SW480 (cell line): ENCODE measurements around the gene CFAP107.
"Not testable (repeated sequence)": the region's sequence is repeated elsewhere in the genome, so short reads cannot be mapped to it uniquely, and the experiment has no call there.

Experiments used
- DNase-seq: peaks from one replicate; pipeline ENCODE4 v3.0.0-alpha.2; 2016; ENCODE audit warnings: low spot score

CFAP107 gene, protein sequence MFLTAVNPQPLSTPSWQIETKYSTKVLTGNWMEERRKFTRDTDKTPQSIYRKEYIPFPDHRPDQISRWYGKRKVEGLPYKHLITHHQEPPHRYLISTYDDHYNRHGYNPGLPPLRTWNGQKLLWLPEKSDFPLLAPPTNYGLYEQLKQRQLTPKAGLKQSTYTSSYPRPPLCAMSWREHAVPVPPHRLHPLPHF

GRCh38 chr1:12745992-12746323, at the start of gene CFAP107:
Gene CFAP107 (plus strand): TSS chr1:12746200. CDS start chr1:12746431, 231 bp downstream.
- DNase-seq: peak; percentile 43

DNA sequence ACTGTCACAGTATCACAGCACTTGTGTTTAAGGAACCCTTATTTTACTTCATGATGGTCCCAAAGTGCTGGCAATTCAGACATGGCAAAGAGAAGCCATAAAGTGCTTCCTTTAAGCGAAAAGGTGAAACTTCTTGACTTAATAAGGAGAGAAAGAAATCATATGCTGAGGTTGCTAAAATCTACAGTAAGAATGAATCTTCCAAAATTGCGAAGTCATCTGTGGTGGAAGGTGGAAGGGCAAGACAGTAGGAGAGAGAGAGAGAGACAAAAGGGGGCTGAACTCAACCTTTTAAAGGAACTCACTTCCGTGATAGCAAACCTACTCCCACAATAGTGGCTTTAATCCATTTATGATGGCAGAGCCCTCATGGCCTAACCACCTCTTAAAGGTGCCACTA, 49.3 kb upstream of the CFAP107 start:
- DNase-seq: no peak

DNA sequence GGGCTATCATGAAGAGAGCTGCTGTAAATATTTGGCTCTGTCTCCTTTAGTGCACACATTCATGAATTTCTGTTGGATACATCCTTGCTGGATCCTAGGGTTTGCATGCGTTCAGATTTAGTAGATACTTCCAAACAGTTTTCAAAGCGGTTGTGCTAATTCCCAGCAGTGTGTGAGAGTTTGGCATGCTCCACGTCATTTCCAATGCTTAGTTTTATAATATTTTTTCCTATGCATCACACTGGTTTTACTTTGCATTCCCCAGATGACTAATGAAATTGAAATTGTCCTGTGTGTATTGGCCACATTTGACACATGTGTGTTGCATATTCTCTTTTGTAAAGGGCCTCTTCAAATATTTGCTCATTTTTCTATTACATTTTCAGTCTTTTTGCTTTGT, 48.6 kb upstream of the CFAP107 start:
- no peak for DNase-seq

GRCh38 chr1:12703821-12704451, 42.1 kb upstream of the CFAP107 start:
- DNase-seq: no peak

DNA sequence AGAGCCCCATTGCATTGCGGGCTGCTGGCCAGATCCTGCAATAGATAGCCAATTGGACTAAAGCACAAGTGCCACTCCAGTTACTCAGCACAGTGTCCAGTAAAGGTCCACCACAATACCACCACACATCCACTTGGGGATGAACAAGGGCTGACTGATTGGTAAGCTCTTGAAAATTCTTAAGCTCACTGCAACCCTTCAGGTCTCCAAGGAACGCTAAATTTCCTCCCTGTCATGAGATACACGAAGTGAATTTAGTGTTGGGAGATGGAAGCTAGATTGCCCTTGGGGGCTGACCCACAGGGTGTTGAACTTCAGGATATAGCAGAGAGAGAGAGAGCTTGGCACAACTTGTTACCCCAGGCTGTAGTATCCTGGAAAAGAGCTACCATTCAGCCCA, 39.9 kb upstream of the CFAP107 start:
- DNase-seq: no peak

- DNase-seq: no peak
Measured at GRCh38 chr1:12708396-12709090, 37.5 kb upstream of the CFAP107 start.

DNA sequence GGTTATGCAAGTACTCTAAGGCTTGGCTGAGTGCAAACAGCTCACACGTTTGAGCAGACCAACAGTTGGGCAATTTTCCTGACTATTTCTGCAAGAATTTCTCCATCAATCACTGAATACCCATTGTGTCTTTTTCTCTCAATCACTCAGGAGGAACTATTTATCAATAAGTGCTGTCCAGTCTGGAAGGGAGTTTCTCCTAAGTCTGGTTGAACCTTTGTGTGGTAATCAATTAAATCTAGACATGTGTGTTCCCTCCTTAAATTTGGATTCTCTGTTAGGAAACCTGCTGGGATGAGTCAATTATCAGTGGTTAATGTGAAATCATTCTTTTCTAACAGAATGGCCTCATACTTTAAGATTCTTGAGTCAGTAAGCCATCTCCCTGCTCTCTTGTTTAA, 36.9 kb upstream of the CFAP107 start:
- no peak for DNase-seq

DNA sequence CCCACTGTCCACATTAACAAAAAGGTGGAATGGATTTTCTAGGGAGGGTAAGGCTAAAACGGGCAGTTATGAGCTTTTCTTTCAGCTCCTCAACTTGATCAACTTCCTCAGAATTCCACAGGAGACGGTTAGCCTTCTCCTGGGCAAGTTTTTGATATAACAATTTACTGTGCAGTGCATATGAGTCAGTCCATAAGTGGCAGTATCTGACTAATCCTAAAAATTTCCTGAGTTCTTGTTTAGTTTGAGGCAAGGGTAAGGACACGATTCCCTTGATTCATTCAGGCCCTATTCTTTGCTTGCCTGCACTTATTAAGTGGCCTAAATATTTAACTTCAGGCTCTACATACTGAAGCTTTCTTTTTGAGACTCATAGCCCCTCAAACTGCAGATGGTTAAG, 36.3 kb upstream of the CFAP107 start:
- no peak for DNase-seq

DNA sequence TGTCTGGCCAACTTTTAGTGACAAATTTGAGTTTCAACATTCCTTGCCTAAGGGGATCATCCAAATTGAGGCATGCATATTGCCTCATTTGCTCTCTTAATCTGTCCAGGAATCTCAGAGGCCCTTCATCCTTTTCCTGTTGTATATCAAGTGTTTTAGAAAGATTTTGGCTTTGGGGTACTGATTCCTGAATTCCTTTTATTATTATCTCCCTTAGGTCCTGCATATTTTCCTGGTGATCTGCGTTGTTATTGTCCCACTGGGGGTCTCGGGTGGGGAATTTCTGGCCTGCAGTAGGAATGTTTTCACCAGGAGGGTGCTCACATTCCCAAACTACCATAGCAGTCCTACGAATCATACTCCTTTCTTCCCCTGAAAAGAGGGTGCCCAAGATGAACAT, 34.5 kb upstream of the CFAP107 start:
- DNase-seq: no peak

- DNase-seq: no peak
Measured at GRCh38 chr1:12712076-12712475, 33.9 kb upstream of the CFAP107 start.

GRCh38 chr1:12712929-12713328, 33.1 kb upstream of the CFAP107 start:
- no peak for DNase-seq

- DNase-seq: not testable (repeated sequence)
Measured at GRCh38 chr1:12713651-12714050, 32.3 kb upstream of the CFAP107 start.

DNA sequence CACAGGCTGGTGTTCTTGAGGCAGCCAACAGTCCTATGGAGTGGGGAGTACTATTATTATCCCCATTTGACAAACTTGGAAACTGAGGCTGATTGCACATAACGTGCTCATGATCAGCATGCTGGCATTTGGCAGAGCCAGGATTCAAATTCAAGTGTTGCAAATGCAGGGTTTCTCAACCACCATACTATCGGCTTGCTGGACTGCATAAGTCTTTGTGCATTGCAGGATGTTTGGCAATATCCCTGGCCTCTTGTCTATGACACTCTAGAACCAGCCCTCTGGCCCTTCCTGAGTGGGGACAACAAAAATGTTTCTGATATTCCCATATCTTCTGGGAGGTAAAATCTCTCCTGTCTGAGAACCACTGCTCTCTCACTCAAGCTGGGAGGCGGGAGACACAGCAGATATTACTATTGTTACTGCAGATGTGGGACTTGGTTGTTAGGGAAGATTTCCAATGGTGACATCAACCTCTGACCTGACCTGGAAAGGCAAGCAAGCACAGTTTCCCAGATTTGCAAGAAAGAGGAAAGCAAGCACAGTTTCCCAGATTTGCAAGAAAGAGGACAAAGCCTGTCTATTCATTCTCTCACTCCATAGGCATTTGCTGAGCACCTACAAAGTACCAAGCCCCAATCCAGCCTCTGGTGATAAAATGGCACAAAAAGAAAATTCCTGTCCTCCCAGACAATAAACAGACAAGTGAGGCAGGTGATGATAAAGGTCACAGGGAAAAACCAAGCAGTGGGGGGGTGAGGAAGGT, 31.1 kb upstream of the CFAP107 start:
- DNase-seq: no peak

DNA sequence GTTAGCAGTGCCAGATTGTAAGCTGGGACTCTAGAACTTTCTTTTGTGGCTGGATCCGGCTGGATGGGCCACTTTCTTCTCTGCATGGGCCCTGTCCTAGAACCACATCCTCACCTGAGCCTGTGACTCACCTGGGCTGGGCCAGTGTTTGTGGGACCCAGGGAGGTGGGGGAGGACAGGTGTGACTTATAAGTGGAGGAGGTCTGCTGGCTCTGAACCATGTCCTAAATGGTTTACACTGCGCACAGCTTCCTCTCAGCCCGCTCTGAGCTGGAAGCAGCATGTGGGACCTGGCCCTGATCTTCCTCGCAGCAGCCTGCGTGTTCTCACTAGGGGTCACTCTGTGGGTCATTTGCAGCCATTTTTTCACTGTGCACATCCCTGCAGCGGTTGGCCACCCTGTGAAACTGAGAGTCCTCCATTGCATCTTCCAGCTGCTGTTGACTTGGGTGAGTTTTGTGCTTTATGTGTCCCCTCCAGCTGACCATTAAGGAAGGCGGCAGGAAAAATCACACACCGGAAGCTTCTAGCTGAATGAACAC, 30.0 kb upstream of the CFAP107 start, which contains the start of gene AADACL3:
AADACL3 (plus strand) TSS at position 215 of the 542 bp plus-strand sequence; CDS start at position 282, 67 bp downstream.
- no peak for DNase-seq

DNA sequence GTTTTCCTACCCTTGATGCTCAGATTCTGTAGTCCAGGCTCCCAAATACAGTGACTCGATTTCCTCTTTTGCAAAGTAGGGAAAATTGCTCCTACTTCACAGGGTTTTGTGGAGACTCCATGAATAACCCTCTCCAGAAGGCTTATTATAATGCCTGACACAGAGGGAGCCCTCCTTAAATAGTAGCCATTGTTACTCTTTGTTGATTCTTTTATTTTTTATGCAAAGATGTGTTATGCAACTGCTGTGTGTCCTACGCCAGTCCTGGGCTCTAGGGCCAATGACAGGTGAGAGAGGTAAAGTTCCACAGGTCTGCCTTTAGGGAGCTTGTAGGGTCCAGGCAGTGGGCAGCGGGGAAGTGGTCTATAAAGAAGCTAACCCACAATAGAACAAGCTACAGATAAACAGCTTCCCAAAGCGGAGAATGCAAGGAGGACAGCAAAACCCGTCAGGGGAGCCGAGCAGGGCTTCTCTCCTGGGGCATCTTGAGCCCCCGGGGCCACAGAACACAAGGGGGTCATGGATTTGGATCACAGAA, 28.6 kb upstream of the CFAP107 start:
- no peak for DNase-seq

DNA sequence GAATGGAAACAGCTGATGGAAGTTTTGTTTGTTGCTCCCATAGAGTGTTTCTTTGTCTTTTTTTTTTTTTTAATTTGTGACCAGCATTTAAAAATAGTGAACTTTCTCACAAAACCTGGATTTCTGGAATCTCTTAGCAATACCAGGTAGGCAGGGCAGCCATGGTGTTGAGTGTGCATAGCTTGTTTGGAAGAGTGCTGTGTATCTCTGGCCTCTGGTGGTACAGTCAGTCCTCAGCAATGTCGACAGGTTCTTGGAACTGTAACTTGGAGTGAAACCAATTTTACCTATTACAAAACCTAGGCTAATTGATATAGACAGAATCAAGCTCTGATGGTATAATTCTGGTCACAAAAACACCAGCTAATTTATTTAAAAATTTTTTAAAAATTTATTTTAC, 23.4 kb upstream of the CFAP107 start:
- DNase-seq: no peak

GRCh38 chr1:12728391-12728790, 17.6 kb upstream of the CFAP107 start:
- no peak for DNase-seq

DNA sequence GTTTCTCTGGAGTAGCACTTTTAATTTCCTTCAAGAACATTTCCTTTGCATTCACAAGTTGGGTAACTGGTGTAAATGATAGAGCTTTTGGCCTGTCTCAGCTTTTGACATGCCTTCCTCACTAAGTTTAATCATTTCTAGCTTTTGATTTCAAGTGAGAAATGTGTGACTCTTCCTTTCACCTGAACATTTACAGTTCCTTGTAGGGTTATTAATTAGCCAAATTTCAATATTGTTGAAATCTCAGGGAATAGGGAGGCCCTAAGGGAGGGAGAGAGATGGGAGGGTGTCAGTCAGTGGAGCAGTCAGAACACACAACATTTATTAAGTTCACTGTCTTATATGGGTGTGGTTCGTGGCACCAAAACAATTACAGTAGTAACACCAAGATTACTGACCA, 15.8 kb upstream of the CFAP107 start:
- DNase-seq: no peak

GRCh38 chr1:12731084-12731483, 14.9 kb upstream of the CFAP107 start:
- DNase-seq: not testable (repeated sequence)

GRCh38 chr1:12734651-12735050, 11.3 kb upstream of the CFAP107 start:
- no peak for DNase-seq

DNA sequence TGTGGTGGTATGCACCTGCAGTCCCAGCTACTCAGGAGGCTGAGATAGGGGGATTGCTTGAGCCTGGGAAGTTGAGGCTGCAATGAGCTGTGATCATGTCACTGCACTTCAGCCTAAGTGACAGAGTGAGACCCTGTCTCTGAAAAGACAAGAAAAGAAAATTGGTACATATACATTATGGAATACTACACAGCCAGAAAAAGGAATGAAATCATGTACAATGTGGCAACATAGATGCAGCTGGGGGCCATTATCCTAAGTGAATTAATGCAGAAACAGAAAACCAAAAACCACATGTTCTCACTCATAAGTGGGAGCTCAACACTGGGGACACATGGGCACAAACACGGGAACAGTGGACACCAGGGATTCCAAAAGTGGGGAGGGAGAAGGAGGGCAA, 7.1 kb upstream of the CFAP107 start:
- no peak for DNase-seq

- DNase-seq: no peak
Measured at GRCh38 chr1:12739613-12740012, 6.4 kb upstream of the CFAP107 start.
